K562 (cell line): ENCODE data around the gene FBXL13. TPM values are rescaled to one million over a fixed set of nuclear protein-coding genes. Genes with fewer than 3 reads are reported as not detected.

ENCODE experiments used
- CEBPB ChIP-seq: fragments of 450-650 bp; IDR thresholded peaks from 2 replicates; pipeline ENCODE4 v1.6.1; 2016; ENCODE audit warnings: missing genetic modification characterization, missing compliant biosample characterization
- CHAMP1 ChIP-seq: fragments of 450-650 bp; IDR thresholded peaks from 2 replicates; pipeline ENCODE4 v1.6.1; 2016; ENCODE audit warnings: mild to moderate bottlenecking
- EGR1 ChIP-seq: fragments of 450-650 bp; conservative IDR thresholded peaks from 2 replicates; pipeline ENCODE4 v1.6.1; 2017; ENCODE audit warnings: mild to moderate bottlenecking
- ETV6 ChIP-seq, 3 experiments: fragments of 150-350 bp in 1 of 3; sonication (generic) in 1 of 3; formaldehyde crosslinking in 1 of 3; IDR thresholded peaks; 2 replicates each; pipeline versions ENCODE4 v1.6.1 to v1.8.0; 2014 to 2022; ENCODE audit warnings: borderline replicate concordance in 2 of 3, low read depth in 2 of 3, antibody characterized with exemption in 1 of 3, low read length in 1 of 3, mild to moderate bottlenecking in 1 of 3, missing genetic modification reagents in 1 of 3
- HNRNPUL1 ChIP-seq: fragments of 200-400 bp; formaldehyde crosslinking; IDR thresholded peaks from 2 replicates; pipeline ENCODE4 v1.6.1; 2017; ENCODE audit warnings: low read length
- MCM2 ChIP-seq: fragments of 450-650 bp; IDR thresholded peaks from 2 replicates; pipeline ENCODE4 v1.6.1; 2017; ENCODE audit warnings: low read depth, mild to moderate bottlenecking
- NFIC ChIP-seq: fragments of 450-650 bp; IDR thresholded peaks from 2 replicates; pipeline ENCODE4 v1.6.1; 2017; ENCODE audit warnings: mild to moderate bottlenecking, inconsistent platforms
- RBBP5 ChIP-seq: fragments of 200-600 bp; sonication (generic); IDR thresholded peaks from 2 replicates; pipeline ENCODE4 v1.6.1; 2012; ENCODE audit warnings: borderline replicate concordance, mild to moderate bottlenecking, low read length, control low read depth, inconsistent platforms; ENCODE audit not compliant: insufficient read depth, poor library complexity, severe bottlenecking
- SLC30A9 ChIP-seq: fragments of 250-450 bp; sonication (Bioruptor Pico); IDR thresholded peaks from 2 replicates; pipeline ENCODE4 v1.8.0; 2022; ENCODE audit warnings: mild to moderate bottlenecking, moderate library complexity
- SP2 ChIP-seq: IDR thresholded peaks from 2 replicates; pipeline ENCODE4 v1.6.1; 2011; ENCODE audit warnings: mild to moderate bottlenecking, low read depth, low read length, moderate library complexity; ENCODE audit not compliant: poor library complexity, severe bottlenecking; ENCODE audit errors: extremely low read depth
- THAP12 ChIP-seq: fragments of 250-450 bp; sonication (Bioruptor Pico); IDR thresholded peaks from 2 replicates; pipeline ENCODE4 v1.9.0; 2021; ENCODE audit warnings: mild to moderate bottlenecking, inconsistent platforms
- USF2 ChIP-seq: sonication (generic); formaldehyde crosslinking; IDR thresholded peaks from 2 replicates; pipeline ENCODE4 v1.5.0; 2020; ENCODE audit warnings: missing genetic modification reagents
- ZBTB33 ChIP-seq: sonication (generic); formaldehyde crosslinking; IDR thresholded peaks from 2 replicates; pipeline ENCODE4 v1.8.1; 2023; ENCODE audit warnings: mild to moderate bottlenecking, missing genetic modification reagents
- ZC3H4 ChIP-seq: sonication (generic); formaldehyde crosslinking; IDR thresholded peaks from 2 replicates; pipeline ENCODE4 v1.9.0; 2021; ENCODE audit warnings: missing genetic modification reagents, borderline replicate concordance
- polyA plus RNA-seq, 8 experiments: library from polyadenylated mRNA; depleted of rRNA in 4 of 8; stranded (reverse) in 5 of 8; unstranded in 3 of 8; fragments of >200 nt; fragmentation: Nextera tagmentation in 2 of 8; fragmentation: Illumina TruSeq in 1 of 8; extraction: Ambion mirVana in 2 of 8; extraction: Trizol in 1 of 8; gene quantifications; 2 replicates each; pipeline versions ENCODE4 v1.2.1 to v1.2.3, GENCODE V29; 2011 to 2014; ENCODE audit warnings: inconsistent platforms in 1 of 8, missing spikeins in 1 of 8
- total RNA-seq, 7 experiments: library from RNA; depleted of rRNA in 6 of 7; stranded (reverse); fragments of >200 nt in 6 of 7; fragmentation: Illumina TruSeq in 2 of 7; extraction: Trizol in 2 of 7; gene quantifications; 2 replicates each; pipeline versions ENCODE4 v1.2.1 to v1.2.3, GENCODE V29; 2011 to 2021; ENCODE audit warnings: low replicate concordance in 1 of 7
- TF ChIP-seq, protein P1 (sequence below), 2 experiments: fragments of 450-650 bp; IDR thresholded peaks; 2 replicates each; pipeline ENCODE4 v1.6.1; 2016
- TF ChIP-seq, protein P2 (sequence below): fragments of 450-650 bp; formaldehyde crosslinking; IDR thresholded peaks from 2 replicates; pipeline ENCODE4 v1.4.0; 2022; ENCODE audit warnings: missing genetic modification characterization

FBXL13 gene
- total and polyA plus RNA-seq, 9 of the 15 experiments (the other 6 are each of a cell fraction or from before 2014, with no cell fraction given), result 16.3 to 55.0 (median 25.4) TPM

GRCh38 chr7:103076764-103077163 is 2.2 kb upstream of the FBXL13 start (continued):
- TF ChIP-seq CHAMP1, result no peak
- TF ChIP-seq THAP12 (CRISPR knock-in tag), result no peak
- no peak for TF ChIP-seq SLC30A9
- TF ChIP-seq, protein P1, sequence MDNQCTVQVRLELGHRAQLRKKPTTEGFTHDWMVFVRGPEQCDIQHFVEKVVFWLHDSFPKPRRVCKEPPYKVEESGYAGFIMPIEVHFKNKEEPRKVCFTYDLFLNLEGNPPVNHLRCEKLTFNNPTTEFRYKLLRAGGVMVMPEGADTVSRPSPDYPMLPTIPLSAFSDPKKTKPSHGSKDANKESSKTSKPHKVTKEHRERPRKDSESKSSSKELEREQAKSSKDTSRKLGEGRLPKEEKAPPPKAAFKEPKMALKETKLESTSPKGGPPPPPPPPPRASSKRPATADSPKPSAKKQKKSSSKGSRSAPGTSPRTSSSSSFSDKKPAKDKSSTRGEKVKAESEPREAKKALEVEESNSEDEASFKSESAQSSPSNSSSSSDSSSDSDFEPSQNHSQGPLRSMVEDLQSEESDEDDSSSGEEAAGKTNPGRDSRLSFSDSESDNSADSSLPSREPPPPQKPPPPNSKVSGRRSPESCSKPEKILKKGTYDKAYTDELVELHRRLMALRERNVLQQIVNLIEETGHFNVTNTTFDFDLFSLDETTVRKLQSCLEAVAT (IDR thresholded peaks at IDR 0.05), result no peak
- TF ChIP-seq ZC3H4, result no peak
- no peak for TF ChIP-seq MCM2
- TF ChIP-seq ETV6 (IDR thresholded peaks at IDR 0.05; ENCODE audit: borderline replicate concordance in 1 of 2, low read depth in 2 of 2, low read length in 1 of 2), result no peak
- TF ChIP-seq ETV6 (CRISPR knock-in tag; IDR thresholded peaks at IDR 0.05; ENCODE audit: borderline replicate concordance), result no peak
- TF ChIP-seq, protein P2, sequence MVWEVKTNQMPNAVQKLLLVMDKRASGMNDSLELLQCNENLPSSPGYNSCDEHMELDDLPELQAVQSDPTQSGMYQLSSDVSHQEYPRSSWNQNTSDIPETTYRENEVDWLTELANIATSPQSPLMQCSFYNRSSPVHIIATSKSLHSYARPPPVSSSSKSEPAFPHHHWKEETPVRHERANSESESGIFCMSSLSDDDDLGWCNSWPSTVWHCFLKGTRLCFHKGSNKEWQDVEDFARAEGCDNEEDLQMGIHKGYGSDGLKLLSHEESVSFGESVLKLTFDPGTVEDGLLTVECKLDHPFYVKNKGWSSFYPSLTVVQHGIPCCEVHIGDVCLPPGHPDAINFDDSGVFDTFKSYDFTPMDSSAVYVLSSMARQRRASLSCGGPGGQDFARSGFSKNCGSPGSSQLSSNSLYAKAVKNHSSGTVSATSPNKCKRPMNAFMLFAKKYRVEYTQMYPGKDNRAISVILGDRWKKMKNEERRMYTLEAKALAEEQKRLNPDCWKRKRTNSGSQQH (CRISPR knock-in tag), result no peak
- TF ChIP-seq HNRNPUL1, result no peak
- TF ChIP-seq ZBTB33, result peak; percentile 86
- no peak for TF ChIP-seq NFIC
- no peak for TF ChIP-seq SP2
- peak; percentile 84 for TF ChIP-seq CEBPB
- TF ChIP-seq EGR1, result no peak
- TF ChIP-seq USF2 (CRISPR knock-in tag), result no peak
- no peak for TF ChIP-seq RBBP5
